Left hindlimb (tissue), 1 donor: ENCODE results near the gene NCF2.

Source experiments
- DNase-seq: peaks from one replicate; pipeline ENCODE4 v3.0.0-alpha.2; 2018

Gene NCF2

GRCh38 chr1:183583466-183583865 is 6.8 kb downstream of the NCF2 start:
- DNase-seq, result no peak

DNA sequence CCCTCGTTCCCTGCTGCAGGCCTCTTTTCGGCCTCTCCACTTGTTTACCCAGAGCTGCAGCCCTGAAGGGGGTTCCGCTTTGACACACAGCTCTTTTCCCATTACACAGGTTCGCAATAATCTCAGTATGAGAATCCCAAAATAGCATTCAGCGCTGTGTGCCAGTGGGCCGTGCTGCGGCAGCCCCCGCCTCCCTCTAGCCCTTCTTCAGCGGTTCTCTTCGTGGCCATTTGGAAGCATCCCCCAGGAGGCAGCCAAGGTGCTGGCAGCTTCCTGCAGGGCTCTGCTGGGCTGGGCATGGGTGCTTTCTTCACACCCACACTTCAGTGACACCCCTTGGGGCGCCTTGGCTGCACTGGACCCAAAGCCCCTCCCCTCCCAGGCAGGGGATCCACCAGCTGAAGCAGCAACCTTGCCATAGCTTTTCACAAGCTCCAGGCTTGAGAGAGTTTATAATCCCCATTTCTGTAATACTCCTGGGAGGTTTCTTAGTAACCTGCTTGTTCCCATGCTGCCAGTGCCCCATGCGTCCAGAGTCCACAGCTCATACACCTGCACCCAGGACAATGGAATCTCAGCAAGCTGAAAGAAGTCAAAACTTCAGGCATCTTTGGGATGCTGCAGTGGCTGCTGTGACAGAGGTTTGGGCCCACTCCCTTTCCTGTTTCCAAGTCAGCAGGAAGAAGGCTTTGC is 8.1 kb downstream of the NCF2 start:
- DNase-seq, result no peak

DNA sequence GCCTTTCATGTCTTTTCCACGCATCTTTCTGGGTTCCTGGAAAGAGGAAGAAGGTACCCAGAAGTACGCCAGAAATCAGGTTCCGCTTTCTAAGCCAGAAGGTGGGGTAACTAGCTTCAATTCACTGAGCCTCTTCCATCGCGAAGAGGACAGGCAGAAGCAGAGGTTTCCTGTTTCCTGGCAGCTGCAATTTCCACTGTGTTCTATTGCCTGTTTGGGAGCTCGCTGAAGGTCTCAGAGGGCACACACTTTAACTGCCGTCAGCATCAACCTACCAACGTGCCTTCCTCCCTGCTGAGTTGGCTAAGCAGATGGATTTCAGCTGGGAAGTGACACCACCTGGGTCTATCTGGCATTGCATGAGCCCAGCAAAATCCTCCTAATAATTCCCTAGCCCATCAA is 10.0 kb downstream of the NCF2 start:
- DNase-seq, result peak; percentile 62

DNA sequence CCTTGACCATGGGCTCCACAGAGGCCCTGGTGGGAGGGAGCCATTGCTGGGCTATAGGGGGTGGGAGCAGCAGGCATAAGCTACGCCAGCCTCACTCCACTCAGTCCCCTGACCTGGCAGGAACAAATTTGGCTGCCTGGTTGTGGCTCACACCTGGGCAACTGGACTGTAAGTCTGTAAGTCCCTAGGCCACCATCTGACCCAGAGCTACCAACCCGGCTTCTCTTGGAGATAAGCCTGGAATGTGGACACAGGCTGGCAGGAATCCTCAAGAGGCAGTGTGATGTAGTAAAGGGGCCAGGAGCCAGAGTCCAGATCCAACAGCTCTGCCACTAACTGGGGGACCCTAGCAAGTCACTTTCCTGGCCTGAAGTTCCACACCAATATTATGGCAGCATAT is 11.4 kb downstream of the NCF2 start:
- no peak for DNase-seq

DNA sequence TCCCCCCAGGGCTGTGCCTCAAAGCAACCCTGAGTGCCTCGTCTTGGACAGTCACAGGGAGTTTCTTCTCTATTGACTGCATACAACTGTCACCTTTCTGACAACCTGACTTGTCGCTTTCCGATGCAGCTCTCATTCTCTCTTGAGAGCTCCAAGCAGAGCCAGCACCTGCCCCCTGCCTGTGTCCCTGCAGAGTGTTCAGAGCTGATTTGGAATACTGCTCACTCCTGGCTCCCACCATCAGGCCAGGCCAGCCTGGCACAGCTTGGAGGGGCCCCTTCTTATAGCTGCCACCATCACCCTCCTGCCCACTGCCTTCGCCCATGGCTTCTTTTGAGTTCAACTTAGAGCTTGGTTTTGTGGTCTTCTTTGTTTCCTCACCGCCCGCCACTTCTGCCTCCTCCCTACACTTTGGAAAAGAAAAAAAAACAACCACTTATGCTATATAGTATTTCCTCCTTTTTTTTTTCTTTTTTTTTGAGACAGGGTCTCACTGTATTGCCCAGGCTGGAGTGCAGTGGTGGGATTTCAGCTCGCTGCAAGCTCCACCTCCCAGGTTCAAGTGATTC is 12.3 kb downstream of the NCF2 start:
- no peak for DNase-seq

DNA sequence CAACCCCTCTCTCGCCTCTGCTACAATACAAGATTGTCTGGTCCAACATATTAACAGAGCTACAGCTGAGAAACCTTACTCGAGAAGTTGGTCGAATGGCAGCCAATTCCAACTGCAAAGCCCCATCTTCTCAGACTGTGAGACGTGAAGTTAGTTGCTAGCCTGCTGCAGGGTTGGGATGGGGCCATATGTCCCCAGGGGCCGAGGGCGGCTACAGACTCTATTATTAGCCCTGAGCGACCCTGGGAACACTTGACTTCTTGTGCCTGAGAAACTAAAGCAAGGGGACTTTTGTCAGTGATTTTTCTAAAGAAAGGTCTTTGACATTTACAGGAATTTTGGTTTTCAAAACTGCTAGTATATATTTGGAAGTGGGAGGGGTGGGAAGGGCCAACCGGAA is 13.7 kb downstream of the NCF2 start:
- peak; percentile 46 for DNase-seq

DNA sequence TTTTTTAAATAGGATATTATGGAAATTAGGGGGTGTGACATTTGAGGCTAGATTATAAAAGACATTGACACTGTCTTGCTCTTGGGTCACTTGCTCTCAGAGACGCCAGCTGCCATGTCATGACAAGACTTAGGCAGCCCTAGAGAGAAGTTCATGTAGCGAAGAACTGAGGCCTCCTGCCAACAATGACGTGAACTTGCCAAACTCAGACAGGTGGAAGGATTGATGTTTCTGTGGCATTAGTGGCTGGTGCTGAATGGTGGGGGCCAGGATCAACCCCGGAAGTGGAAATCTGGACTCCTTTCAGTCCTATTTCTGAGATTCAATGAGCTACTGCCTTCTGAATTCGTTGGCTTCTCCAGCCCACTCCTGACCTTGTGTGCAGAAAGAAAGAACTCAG is 14.7 kb downstream of the NCF2 start:
- DNase-seq, result no peak

DNA sequence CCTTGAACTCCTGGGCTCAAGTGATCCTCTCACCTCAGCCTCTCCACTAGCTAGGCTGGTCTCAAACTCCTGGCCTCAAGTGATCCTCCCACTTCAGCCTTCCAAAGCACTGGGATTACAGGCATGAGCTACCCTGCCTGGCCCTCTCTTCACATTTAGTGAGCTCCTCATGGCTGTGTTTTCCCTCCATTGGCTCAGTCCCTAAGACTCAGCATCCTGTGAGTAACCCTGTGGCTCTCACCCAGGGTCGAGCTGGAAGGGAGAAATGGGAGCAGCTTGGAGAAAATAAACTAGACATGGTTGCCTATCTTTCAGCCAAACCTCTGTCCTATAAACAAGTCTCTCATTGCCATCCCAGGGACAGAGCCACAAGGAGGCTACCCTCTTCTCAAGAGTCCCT is 17.5 kb downstream of the NCF2 start:
- DNase-seq, result no peak

DNA sequence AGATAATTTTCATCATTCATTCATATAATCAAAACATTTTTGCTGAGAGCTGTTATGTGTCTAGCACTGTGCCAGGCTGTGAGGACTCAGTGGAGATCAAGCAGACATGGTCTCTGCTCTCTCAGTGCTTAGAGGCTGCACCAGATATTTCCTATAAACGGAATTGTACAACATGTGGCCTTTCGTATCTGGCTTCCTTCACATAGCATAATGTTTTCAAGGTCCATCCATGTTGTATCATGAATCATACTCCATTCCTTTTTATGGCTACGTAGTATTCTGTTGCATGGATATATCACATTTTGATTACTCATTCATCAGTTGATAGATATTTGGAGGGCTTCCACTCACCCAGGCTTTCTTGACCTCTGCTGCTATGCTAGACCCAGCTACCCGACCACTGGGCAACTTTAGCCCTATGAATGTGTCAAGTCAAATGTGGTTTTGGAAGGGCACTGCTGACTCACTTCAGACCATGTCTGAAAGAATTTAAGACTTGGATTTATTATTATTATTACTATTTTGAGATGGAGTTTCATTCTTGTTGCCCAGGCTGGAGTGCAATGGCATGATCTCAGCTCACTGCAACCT is 18.5 kb downstream of the NCF2 start:
- no peak for DNase-seq

- no peak for DNase-seq
These were observed 19.8 kb downstream of the NCF2 start for GRCh38 chr1:183570451-183570850.

GRCh38 chr1:183569801-183570200 is 20.5 kb downstream of the NCF2 start:
- no peak for DNase-seq

GRCh38 chr1:183569141-183569540 is 21.1 kb downstream of the NCF2 start:
- no peak for DNase-seq

DNA sequence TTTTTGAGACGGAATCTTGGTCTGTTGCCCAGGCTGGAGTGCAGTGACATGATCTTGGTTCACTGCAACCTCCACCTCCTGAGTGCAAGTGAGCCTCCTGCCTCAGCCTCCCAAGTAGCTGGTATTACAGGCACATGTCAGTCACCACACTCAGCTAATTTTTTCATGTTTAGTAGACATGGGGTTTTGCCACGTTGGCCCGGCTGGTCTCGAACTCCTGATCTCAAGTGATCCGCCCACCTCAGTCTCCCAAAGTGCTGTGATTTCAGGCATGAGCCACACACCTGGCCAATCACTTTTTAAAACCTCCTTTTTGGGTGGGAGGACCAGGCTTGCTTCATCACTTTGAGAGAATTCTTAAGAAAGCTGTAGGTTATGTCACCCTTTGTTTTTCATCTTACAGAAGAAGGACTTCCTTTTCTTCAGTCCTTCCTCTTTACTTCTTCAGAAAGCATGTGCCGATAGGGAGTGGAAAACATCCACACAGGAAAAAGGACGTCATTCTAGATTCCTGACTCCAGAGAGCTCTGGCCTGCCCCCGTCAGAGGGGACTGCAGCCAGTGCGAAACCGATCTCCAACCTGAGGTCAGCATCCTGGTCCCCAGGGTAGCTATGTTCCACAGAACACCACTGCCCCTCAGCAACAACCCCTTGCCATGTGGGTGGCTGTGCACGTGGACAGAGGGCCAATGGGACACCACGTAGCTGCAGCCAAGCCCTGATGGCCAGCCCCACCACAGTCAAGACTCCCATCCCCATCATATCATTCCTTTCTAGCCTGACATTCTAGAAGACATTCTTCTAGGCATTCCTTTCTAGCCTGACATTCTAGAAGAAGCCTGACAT is 21.9 kb downstream of the NCF2 start:
- DNase-seq, result peak; percentile 43

GRCh38 chr1:183567584-183567983 is 22.7 kb downstream of the NCF2 start:
- DNase-seq, result no peak

DNA sequence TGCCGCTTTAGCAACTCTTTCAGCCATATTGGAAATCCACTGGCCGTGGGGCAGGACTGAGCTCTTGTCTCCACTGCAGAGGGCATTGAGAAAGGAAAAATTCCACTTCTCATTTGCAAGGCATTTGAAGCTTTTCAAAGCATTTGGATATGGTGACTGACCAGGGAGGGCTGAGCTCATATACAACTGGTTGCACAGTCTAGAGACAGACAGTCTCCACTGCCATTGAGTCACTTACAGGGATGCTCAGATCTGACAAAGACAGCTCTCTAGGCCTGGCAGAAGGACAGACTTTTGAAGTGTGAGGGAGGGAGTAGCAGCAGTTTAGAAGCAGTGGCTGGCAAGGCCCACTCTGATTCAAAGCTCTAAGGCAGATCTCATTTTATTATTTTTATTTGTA is 24.2 kb downstream of the NCF2 start:
- no peak for DNase-seq

GRCh38 chr1:183565261-183565660 is 25.0 kb downstream of the NCF2 start:
- no peak for DNase-seq

DNA sequence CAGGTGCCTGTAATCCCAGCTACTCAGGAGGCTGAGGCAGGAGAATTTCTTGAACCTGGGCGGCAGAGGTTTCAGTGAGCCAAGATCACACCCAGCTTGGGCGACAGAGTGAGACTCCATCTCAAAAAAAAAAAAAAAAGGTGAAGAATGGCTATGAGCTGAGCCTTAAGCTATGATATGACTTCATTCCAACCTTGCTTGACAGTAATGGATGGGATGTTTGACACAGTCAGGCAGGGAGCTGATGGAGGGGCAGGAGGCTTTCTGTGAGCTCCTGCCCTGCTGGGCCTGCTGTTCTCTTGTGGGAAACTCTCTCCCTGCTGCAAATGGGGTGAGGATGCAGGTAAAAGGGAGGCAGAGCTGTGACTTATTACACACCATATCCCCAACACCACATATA is 27.6 kb downstream of the NCF2 start:
- DNase-seq, result no peak

DNA sequence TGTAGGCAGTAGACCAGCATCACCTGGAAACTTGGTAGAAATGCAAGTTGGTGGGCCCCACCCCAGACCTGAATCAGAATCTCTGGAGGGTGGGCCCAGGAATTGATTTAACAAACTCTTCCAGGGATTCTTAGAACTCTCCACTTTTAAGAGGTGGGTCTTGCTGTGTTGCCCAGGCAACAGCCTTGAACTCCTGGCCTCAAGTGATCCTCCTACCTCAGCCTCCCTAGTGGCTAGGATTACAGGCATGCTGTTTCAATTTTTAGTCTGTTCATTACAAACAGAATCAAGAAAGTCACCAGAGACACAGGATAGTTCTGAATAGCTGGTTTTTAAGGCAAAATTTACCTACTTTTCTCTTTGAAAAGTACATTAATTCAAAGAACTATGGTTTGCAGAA is 31.2 kb downstream of the NCF2 start:
- no peak for DNase-seq

- no peak for DNase-seq
These were observed 35.7 kb downstream of the NCF2 start for GRCh38 chr1:183554577-183554976.

- no peak for DNase-seq
These were observed 36.5 kb downstream of the NCF2 start for GRCh38 chr1:183553764-183554163.

- no peak for DNase-seq
These were observed 36.9 kb downstream of the NCF2 start for GRCh38 chr1:183553331-183553730.

DNA sequence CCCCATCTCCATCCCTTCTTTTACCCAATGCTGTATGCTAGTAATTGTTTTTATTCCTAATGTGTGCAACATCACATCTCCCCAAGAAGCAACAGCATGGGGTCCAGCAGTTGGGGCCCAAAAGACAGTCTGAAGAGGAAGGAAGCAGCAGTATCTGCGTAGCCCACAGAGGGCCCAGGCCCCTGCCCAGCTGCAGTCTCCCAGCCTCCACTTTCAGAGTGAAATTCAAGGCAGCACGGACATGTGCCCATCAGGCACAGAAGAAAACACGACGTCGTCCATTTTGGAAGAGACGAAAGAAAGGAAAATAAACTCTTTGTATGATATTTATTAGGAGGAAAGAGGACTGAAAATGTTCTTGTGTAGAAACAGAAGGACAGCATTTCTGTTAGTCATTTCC is 37.4 kb downstream of the NCF2 start:
- DNase-seq, result no peak

- DNase-seq, result no peak
These were observed 37.8 kb downstream of the NCF2 start for GRCh38 chr1:183552441-183552840.

DNA sequence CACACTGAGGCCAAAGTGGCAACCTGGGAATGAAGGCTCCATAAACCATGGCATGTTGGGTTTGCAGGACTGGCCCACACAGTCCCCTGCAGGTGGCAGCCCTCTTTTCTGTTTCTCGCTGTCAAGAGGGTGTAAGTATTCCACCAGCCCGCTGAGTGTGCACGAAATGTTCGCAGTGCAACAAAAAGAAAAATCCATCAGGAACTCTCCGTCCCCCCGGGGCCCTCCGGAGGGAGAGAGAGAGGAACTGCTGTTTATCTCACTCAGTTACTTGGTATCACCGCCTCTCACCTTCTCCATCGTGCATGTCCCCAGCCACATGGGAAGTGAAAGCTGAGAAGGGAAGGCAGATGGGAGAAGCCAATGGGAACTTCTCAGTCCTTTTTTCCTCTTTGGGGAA is 38.3 kb downstream of the NCF2 start:
- DNase-seq, result no peak
